DMS 273 treated with DMSO at 0.1 percent for 48 hours (cell line): ENCODE data around the gene C3orf70.
"Not testable (repeated sequence)": the region's sequence is repeated elsewhere in the genome, so short reads cannot be mapped to it uniquely, and the experiment has no call there.

ENCODE experiments used
- DNase-seq: peaks from one replicate; lab custom pipeline; 2025; lab: John Stamatoyannopoulos, UW

The C3orf70 gene

DNA sequence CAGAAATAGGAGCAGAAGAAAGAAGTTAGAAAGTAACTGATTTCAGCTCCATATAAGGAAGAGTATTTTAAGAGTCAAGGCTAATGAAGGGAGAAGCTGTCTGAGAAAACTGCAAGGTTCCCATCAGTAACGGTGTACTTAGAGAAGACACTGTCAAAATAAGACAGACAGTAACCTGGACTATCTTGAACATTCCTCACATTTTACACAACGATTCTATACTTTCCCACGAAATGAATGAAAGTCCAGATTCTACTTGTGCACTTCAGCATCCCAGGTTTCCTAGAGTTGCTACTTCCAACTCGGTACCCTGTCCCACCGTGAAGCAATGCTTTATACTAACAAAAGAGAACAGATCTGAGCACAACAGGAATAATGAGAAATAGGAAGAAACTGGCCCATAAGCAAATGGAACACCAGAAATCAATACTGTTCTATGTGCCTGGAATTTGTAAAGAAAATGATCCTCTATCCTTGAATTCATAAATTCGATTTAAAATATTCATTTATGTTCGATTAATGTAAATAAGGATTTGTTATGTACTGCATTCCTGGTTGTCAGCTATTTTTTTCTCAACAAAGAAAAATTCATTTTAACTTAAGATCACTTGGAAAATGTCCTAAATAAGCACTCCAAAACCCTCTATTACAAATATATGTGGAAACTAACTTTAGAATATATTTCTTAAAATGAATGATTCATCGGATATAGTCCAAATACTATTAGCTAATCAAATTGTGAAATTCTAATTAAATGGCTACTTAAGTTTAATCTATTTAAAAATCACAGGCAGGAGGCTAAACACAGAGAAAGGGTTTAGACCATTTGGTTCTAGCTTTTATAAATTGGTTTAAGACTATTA, 1.5 kb downstream of the C3orf70 start:
- DNase-seq = no peak

DNA sequence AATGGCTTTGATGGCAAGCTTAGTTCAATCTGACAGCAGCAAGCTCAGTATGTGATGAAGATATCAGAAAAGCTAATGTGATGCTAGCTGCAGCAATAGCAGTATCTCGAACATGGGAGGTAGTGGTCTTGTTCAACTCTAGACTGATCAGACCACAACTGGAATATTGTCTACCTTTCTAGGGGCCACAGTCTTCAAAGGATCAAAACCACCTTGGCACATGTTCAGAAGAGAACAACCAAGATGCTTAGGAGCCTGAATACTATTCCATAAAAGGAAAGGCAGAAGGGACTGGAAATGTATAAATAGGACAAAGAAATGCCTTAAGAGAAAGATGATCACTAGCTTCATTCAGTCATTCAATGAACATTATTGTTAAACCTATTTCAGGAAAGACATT, 2.3 kb downstream of the C3orf70 start:
- no peak for DNase-seq

DNA sequence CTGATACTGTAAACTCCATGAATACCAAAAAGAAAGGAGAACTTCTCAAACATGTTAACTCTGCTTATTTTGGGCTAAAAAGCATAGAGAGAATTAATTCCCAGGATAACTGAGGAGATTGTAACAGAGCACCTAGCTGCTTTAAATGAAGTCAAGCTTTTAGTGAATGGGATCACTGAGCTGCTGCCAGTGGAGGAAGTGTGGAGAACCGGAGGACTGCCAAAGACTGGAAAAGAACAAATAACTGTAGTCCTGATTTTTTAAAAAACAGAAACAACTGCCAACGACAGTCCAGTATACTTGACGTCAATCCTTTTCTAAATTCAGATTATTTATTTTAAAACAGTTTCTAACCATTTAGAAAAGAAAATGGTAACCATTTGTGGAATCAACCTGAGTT, 3.3 kb downstream of the C3orf70 start:
- no peak for DNase-seq

DNA sequence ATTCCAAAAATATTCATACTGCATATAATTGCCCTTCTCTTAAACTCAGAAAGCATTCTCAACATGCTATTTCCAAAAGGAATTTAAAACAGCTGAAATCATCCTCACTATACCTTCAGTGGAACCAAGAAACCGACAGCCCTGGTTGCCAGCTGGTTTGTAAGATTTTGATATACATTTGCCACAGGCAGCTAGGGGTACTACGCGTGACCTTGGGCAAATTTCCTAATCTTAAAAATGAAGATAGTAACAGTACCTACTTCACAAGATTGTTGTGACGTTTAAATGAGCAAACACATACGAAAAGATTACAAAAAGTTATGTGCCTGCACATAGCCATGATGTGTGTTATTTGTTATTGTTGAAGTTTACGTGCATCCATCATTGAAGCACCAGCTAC, 7.3 kb downstream of the C3orf70 start:
- DNase-seq = no peak

DNA sequence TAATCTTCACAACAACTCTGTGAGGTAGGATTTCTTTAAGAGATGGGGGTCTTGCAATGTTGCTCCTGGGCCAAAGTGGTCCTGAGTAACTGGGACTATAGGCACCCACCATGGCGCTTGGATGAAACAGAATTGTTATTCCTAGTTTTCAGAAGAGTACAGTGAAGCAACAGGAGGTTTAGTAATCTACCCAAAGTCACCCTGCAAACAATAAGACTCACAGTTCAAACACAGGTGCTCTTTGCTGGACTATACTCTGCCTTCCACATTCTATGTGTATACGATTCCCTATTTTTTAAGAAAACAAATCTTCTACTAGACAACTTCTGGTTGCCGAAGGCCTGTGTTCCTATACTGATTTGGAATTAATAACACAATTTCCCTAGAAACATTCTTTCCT, 8.1 kb downstream of the C3orf70 start:
- no peak for DNase-seq

DNA sequence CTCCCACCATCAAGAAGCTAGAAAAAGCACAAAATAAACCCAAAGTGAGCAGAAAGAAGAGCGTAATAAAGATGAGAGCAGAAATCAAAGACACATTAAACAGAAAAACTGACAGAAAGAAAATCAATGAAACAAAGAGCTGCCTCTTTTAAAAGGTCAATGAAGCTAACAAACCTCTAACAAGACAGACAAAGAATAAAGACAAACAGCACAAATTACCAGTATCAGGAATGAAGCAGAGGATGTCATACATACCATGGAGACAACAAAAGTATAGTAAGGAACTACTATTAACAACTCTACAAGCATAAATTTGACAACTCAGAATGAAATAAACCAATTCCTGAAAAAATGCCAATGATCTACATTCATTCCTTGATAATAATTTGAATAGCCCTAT, 15.0 kb downstream of the C3orf70 start:
- DNase-seq = no peak

DNA sequence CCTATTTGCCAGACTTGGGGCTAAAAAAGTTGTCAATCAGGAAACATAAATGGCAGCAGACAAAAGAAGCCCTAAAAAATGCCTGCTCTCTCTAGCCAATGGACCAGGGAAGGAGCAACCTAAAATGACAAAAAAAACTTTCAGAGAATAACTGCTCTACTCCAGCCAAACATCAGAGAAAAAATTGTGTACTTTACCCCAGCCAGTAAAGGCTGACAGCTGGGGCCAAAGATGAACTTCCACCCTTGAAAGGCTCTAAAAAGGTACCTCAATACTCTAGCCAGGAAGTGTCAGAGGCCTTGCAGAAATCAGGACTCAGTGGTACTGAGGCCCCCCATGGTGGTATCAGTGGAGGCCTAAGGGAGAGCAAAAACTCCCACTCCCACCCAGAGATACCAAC, 18.4 kb downstream of the C3orf70 start:
- DNase-seq = no peak

DNA sequence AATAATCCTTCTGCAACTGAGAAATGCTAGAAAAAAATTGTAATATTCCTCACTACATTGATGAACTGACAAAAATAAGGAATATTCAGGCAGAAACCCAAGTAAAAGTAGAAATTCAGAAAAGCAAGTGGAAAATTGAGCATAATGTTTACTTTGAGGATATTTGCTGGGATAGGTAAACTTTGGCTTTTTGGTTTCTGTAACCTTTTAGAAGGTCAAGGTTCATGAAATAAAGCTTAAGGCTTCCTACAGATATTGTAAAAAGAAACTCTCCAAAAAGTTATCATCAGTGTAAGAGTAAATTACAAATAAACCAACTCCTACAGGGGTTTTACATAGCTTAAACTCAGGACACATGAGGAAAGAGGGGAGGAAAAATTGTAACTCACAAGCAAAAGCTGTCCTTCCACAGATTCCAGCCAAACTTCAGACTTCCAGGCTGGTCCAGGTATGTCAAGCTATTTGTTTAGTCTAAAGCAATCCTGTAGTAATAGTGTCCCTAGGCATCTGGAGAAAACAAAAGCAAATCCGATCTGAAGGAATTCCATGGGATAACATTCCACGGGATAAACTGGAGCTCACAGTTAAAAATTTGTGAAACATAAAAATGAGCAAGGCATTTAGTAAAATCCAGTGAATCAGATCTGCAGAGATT, 21.1 kb downstream of the C3orf70 start:
- no peak for DNase-seq

DNA sequence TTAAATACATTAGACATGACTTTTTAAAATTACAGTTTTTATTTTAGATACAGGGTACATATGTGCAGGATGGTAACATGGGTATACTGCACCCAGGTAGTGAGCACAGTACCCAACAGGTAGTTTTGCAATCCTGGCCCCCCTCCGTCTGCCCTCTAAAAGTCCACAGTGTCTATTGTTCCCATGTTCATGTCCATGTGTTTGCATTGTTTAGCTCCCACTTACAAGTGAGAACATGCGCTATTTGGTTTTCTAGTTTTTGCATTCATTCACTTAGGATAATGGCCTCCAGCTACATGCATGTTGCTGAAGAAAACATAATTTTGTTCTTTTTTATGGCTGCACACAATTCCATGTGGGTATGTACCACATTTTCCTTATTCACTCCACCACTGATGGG, 23.8 kb downstream of the C3orf70 start:
- DNase-seq = no peak

DNA sequence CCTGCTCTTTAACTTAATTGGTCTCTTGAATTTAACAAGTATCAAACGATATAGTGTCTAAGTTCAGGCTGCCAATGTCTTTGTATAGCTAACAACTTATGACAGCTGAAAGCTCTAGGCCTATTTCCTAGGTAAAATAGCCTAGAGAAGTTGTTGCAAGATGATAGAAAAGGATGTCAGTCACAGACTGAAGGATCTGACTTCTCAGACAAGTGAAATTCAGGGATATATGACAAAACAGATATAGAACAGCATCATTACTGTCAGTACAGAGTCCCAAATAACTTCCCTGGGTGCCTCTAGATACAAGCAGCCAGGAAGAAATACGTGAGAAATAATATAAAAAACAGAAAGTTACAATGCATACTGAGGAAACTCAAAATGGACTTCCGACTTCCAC, 26.7 kb downstream of the C3orf70 start:
- DNase-seq = no peak

DNA sequence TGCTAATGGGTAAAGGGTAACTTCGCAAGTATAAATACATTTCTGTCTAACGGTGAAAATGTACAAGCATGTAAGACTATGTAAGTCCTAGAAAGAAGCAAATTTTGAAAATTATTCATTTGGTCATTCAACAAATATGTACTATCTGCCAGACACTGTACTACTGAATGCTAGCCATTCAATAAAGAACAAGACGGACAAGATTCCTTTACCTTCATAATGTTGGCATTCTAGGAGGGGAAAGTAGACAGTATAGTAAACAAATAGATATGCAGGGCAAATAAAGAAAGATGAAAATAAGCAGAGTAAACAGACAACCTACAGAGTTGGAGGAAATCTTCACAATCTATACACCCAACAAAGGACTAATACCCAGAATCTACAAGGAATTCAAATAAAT, 32.7 kb downstream of the C3orf70 start:
- DNase-seq = no peak

DNA sequence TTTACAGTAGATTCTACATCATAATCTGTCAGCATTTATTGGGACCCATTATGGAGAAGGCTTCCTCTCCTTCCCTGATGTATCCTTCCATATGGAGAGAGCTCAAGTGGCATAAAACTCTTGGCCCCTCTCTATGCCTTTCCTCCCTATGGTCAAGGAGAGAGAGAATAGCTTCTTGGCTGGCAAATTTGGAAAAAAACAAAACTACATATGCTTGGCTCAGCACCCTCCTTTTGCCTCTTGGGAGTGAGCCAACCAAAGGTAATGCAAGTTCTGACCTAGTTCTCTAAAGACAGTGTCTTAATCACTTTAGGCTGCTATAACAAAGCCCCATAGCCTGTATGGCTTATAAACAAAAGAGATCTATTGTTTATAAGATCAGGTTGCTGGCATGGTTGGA, 37.5 kb downstream of the C3orf70 start:
- DNase-seq = no peak

DNA sequence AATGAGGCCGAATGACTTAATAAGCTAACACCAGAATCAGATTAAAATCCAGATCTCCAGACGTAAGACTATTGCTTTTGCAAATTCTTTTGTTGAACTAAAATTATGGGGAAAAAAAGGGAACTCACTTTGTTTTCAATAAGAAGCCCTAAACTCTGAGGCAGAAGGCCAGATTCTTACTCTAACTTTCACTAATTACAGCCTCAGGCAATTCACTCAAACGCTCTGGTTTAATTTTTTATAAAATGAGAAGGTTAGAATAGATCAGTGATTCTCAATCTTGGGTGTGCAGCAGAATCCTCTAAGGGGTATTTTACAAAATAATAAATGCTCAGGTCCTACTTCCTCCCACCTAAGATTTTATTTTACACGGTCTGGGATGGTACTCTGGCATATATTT, 38.1 kb downstream of the C3orf70 start:
- DNase-seq = no peak

DNA sequence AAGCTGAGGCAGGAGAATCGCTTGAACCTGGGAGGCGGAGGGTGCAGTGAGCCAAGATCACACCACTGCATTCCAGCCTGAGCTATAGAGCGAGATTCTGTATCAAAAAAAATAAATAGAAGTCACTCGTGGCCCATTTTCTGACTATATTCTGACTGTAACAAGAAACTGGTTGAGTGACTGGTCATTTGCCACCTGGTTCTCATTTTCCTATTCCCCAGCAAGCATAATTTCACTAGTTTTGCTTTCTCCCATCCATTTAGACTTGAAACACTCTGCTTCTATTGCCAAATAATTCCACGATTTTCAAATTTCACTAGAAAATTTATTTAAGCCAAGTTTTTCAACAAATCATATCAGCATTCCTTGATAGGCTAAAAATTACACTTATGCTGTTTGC, 40.7 kb downstream of the C3orf70 start:
- DNase-seq = no peak

DNA sequence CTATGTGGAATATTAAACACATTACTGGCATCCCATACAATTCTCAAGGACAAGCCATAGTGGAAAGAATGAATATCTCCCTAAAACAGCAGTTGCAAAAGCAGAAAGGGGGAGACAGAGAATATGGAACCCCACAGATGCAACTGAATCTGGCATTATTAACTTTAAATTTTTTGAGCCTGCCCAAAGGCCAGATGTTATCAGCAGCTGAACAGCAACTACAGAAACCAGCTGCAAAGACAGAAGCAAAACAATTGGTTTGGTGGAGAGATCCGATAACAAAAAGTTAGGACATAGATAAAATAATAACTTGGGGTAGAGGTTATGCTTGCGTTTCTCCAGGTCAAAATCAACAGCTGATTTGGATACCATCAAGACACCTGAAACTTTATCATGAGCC, 43.8 kb downstream of the C3orf70 start:
- DNase-seq = not testable (repeated sequence)

DNA sequence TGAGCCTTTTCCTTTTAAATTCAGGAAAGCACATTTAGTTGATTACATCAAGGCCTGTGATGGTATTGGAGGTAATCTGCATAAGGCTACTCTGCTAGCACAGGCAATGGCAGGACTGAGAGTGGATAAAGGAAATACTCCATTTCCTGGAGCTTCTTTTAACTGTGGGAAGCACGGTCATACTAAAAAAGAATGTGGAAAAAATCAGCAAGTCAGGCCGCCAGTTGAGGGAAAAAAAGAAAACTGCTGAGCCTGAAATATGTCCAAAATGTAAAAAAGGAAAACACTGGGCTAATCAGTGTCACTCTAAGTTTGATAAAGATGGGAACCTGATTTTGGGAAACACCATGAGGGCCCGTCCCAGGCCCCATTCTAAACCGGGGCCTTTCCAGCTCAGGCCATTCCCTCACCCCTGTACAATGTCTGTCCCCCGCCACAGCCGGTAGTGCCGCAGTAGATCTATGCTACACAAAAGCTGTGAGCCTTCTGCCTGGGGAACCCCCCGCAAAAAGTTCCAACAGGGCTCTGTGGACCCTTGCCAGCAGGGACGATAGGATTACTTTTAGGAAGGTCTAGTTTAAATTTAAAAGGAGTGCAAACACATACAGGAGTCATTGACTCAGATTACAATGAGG, 46.5 kb downstream of the C3orf70 start:
- DNase-seq = not testable (repeated sequence)

DNA sequence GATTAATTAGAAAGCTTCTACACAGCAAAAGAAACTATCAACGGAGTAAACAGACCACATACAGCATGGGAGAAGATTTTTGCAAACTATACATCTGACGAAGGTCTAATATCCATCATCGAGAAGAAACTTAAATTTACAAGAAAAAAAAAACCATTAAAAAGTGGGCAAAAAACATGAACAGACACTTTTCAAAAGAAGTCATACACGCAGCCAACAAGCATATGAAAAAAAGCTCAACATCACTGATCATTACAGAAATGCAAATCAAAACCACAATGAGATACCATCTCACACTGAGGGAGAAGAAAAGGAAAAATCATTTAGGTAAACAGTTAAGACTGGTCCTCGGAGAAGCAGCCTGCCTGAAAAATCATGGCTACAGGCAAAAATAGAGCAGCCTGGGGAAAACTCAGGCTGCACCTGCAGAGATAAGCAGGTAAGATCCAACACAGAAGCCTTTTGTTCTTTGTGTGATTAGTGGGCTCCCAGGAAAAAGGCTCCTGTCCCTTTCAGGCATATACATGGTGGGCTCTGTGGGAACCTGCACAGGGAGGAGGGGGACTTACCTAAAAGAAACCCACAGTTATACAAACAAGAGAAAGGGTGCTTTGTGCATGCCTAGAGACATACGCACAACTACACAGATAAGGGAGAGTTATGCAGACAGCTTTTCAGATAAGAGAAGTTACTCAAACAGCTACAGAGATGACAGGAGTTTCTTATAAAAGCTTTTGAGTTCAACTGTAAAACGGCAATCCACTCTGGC, 49.3 kb downstream of the C3orf70 start:
- no peak for DNase-seq

DNA sequence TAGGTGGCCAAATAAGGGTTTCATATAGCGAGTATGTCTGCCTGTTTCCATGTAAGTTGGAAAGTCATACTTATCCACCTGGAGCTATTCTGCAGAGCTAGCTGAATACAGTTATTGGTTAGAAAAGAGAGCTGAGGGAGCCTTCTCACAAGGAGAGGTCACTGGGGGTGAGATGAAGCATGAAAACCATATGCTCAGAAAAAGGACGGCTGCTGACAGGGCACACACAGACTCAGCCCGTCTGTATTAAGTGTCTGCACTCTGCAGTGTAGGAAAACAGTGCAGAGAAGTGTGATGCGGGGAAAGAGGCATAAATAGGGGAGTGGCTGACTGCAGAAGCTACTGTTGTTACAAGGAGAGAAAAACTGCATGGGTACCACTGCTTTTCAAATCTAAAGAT, 58.2 kb downstream of the C3orf70 start:
- DNase-seq = peak; percentile 59

DNA sequence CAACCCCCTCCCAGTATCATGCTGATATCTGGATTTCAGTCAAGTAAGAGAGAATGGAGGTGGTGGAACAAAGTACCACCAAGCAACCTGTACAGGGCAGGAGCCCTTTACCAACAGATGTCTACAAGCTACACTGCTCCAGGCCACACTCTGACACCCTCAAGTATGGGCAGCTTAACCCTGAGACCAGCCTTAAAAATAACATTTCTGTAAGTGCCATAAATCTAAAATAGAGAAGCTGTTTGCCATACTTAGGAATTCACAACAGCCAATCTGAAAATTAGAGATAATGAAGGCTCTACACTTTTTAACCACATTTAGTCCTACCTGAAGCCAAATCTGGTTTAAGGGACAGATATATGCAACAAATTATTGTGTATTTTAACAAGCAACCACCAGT, 59.7 kb downstream of the C3orf70 start:
- DNase-seq = no peak

DNA sequence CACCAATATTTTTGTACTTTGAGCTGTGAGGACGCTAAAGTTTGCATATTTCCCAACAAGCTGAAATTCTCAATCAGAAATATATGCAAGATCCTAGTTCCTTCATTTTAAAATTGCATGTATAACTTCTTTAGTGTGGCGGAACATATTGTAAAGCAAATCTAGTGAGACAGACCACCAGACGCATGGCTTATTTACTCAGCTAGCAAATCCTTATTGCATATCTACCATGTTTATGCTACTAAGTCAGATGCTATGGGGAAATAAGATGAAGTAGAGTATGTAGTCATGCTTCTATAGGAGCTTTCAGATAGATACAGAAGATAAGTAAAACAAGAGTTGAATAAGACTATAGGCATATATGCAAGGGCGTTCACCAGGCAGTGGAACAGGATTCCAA, 62.0 kb downstream of the C3orf70 start:
- DNase-seq = no peak

DNA sequence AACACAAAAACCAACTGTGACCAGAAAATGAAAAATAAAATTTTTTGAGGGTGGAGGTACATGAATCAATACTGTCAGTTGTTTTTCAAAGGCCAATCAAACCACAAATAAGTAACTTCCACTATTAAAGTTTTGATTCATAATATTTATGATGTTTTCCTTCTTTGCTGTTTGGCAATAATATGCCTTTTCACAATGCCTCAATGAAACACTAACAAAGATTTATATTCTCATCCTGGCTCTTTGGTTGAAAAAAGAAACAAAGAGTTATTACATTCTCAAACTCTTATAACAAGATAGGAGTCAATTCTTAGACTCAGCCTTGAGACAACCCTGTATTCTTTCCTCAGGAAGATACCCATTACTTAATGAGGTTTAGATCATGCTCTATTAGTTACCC, 63.1 kb downstream of the C3orf70 start:
- DNase-seq = no peak

DNA sequence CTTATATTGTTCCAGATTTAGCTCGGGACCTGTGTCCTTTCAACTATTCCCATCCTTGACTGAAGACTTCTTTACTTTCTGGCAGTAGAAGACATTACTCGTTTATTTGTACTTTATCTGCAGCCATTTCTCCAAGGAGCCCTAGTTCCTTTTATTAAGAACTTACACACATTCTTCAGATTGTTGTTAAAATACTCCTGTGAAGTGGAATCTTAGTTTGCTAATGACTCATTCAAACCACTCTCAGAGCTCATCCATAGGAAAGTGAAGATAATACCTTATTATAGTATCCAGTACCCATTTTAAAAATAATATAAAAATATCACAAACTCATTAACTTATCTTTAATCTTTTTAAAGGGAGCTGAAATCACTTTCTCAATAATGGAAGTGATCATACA, 63.5 kb downstream of the C3orf70 start:
- DNase-seq = no peak

DNA sequence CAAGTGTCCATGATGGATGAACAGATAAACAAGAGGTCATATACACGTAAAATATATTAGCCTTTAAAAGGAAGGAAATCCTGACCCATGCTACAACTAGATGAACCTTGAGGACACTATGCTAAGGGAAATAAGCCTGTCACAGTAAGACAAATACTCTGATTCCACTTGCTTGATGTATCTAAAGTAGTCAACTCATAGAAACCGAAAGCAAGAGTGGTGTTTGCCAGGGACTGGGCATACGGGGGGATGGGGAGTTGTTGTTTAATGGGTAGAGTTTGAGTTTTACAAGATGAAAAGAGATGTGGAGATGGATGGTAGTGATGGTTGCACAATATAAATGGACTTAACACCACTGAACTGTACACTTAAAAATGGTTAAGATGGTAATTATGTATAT, 65.4 kb downstream of the C3orf70 start:
- DNase-seq = no peak
